ENCODE measurements around the gene AOPEP. TPM values are rescaled to one million over a fixed set of nuclear protein-coding genes. Genes with fewer than 3 reads are reported as not detected.

Gene AOPEP
- total and polyA plus RNA-seq, 9 of the 15 experiments (the other 6 are each of a cell fraction or from before 2014, with no cell fraction given): 4.5 to 19.3 (median 13.5) TPM

- Histone ChIP-seq H3K36me3 (ENCODE audit: control insufficient read depth, insufficient read depth, low read length) (no peaks in the 10 kb centered on the region), H3K79me2 (ENCODE audit: control insufficient read depth, insufficient read depth, low read length) (no peaks in the 10 kb centered on the region), H3K4me2 (ENCODE audit: insufficient read depth, low read length) (no peak overlapping the region), H3K4me3 (no peak overlapping the region), H3K9me1 (ENCODE audit: control insufficient read depth, insufficient read depth, low read length) (no peaks in the 10 kb centered on the region), H3K27me3 (ENCODE audit: control insufficient read depth in 2 of 2, insufficient read depth in 2 of 2, low read length in 2 of 2) (no peaks in the 10 kb centered on the region), H3K4me1 (replicated peaks in 1 of 2; ENCODE audit: control insufficient read depth in 2 of 2, insufficient read depth in 2 of 2, low read length in 2 of 2) (no peaks in the 10 kb centered on the region), H2AFZ (ENCODE audit: low read depth, low read length) (no peak overlapping the region), H4K20me1 (replicated peaks; ENCODE audit: control insufficient read depth, insufficient read depth, low read length) (no peaks in the 10 kb centered on the region), H3K9me3 (replicated peaks; ENCODE audit: control insufficient read depth, insufficient read depth, low read depth, low read length) (no peaks in the 10 kb centered on the region), H3K9ac (ENCODE audit: insufficient read depth in 1 of 2, low read depth in 2 of 2, low read length in 2 of 2) (no peak overlapping the region), H3K27ac (ENCODE audit: extremely low read depth, low read depth, low read length) (no peak overlapping the region)
- DNase-seq (ENCODE audit: extremely low read depth in 1 of 4, low spot score in 3 of 4) (no peak), ATAC-seq (no peak), FAIRE-seq (no peak)
- POLR2A ChIA-PET: no interaction called here
- CTCF ChIA-PET (ENCODE audit: low intra/inter-chr PET ratio): no interaction called here
- 53% methylated on average over 5 of the region's 5 CpGs for WGBS (ENCODE audit: insufficient coverage, low coverage, missing lambda C conversion rate)
- BruUV-seq (replicated peaks): no TSS peak
- in situ Hi-C loops (cut with MboI): no loop called here
- intact Hi-C loops (cut with micrococcal nuclease): no loop called here
- TF ChIP-seq TAL1 (IDR thresholded peaks at IDR 0.05): no peak
These were observed 250.9 kb downstream of the AOPEP start for GRCh38 chr9:94977416-94977815.

- H3K4me1 ChIP-seq (replicated peaks in 1 of 2; ENCODE audit: control insufficient read depth in 2 of 2, insufficient read depth in 2 of 2, low read length in 2 of 2): no peaks in the 10 kb centered on the region; a peak in 1 of 5 replicates
- no peaks in the 10 kb centered on the region for H4K20me1 ChIP-seq (replicated peaks; ENCODE audit: control insufficient read depth, insufficient read depth, low read length)
- no peaks in the 10 kb centered on the region for H3K36me3 ChIP-seq (ENCODE audit: control insufficient read depth, insufficient read depth, low read length)
- BruUV-seq (replicated peaks): no TSS peak
- H3K4me3 ChIP-seq: no peak overlapping the region
- H3K27me3 ChIP-seq (ENCODE audit: control insufficient read depth in 2 of 2, insufficient read depth in 2 of 2, low read length in 2 of 2): no peaks in the 10 kb centered on the region
- H3K9me3 ChIP-seq (replicated peaks; ENCODE audit: control insufficient read depth, insufficient read depth, low read depth, low read length): no peaks in the 10 kb centered on the region
- ATAC-seq (no peak), DNase-seq (ENCODE audit: extremely low read depth in 1 of 4, low spot score in 3 of 4) (no peak), FAIRE-seq (no peak)
- no peak overlapping the region for H3K27ac ChIP-seq (ENCODE audit: extremely low read depth, low read depth, low read length)
- no peak overlapping the region for H3K4me2 ChIP-seq (ENCODE audit: insufficient read depth, low read length)
- CTCF ChIA-PET (ENCODE audit: low intra/inter-chr PET ratio): no interaction called here
- in situ Hi-C loops (cut with MboI) (no loop called here), intact Hi-C loops (cut with micrococcal nuclease) (no loop called here)
- H3K79me2 ChIP-seq (ENCODE audit: control insufficient read depth, insufficient read depth, low read length): no peaks in the 10 kb centered on the region
- WGBS (ENCODE audit: insufficient coverage, low coverage, missing lambda C conversion rate): 77% methylated on average over 9 of the region's 9 CpGs
- POLR2A ChIA-PET: interaction anchor here (0.6 to 1.5 kb wide), 2 partner anchors 23 to 77 kb away, joined by 3 read pairs; no protein-coding TSS in a partner anchor
- H2AFZ ChIP-seq (ENCODE audit: low read depth, low read length): no peak overlapping the region
- peaks cover 3% of the 10 kb centered on the region for H3K9me1 ChIP-seq (ENCODE audit: control insufficient read depth, insufficient read depth, low read length)
- H3K9ac ChIP-seq (ENCODE audit: insufficient read depth in 1 of 2, low read depth in 2 of 2, low read length in 2 of 2): no peak overlapping the region
- no peak for TF ChIP-seq GABPA (tag; conservative IDR thresholded peaks at IDR 0.05; ENCODE audit: low read depth)
- TF ChIP-seq ZNF347 (CRISPR knock-in tag; IDR thresholded peaks at IDR 0.05; ENCODE audit: low read depth): no peak
- TF ChIP-seq ETS1 (conservative IDR thresholded peaks at IDR 0.05; ENCODE audit: control insufficient read depth, low read depth, low read length): no peak
- TF ChIP-seq MLX (CRISPR knock-in tag; conservative IDR thresholded peaks at IDR 0.05): no peak
- no peak for TF ChIP-seq ZNF586 (CRISPR knock-in tag; conservative IDR thresholded peaks at IDR 0.05)
- no peak for TF ChIP-seq ZBTB34 (CRISPR knock-in tag; IDR thresholded peaks at IDR 0.05)
- no peak for TF ChIP-seq KDM1A (IDR thresholded peaks at IDR 0.05)
- no peak for TF ChIP-seq SIX5 (IDR thresholded peaks at IDR 0.05; ENCODE audit: borderline replicate concordance in 1 of 2, insufficient read depth in 1 of 2, low read depth in 1 of 2, low read length in 2 of 2)
- TF ChIP-seq DPF2 (IDR thresholded peaks at IDR 0.05): no peak
- no peak for TF ChIP-seq ESRRA (IDR thresholded peaks at IDR 0.05; ENCODE audit: borderline replicate concordance, low read depth)
- no peak for TF ChIP-seq TBP (optimal IDR thresholded peaks at IDR 0.05; ENCODE audit: low read depth, low read length)
- no peak for TF ChIP-seq IFI16 (CRISPR knock-in tag; IDR thresholded peaks at IDR 0.05)
- TF ChIP-seq MAFF (IDR thresholded peaks at IDR 0.05; ENCODE audit: low read length): no peak
These were observed 253.5 kb downstream of the AOPEP start for GRCh38 chr9:94979904-94980507.

All from K562 (cell line).